Progenitor cell of endocrine pancreas (in vitro differentiated cells): ENCODE measurements around the gene CCDC50. TPM values are rescaled to one million over a fixed set of nuclear protein-coding genes. Genes with fewer than 3 reads are reported as not detected.

Source experiments
- DNase-seq: peaks from one replicate; pipeline ENCODE4 v3.0.0; 2021; ENCODE audit warnings: low spot score; ENCODE audit not compliant: unreplicated experiment
- H3K27ac Mint-ChIP-seq: 2 replicates; pipeline ENCODE4 v1.8.0; 2021; ENCODE audit warnings: mild to moderate bottlenecking, moderate library complexity, mixed read lengths
- H3K27me3 Mint-ChIP-seq: 2 replicates; pipeline ENCODE4 v1.8.0; 2021; ENCODE audit warnings: mixed read lengths
- H3K36me3 Mint-ChIP-seq: 2 replicates; pipeline ENCODE4 v1.8.0; 2022; ENCODE audit warnings: mixed read lengths; ENCODE audit not compliant: insufficient read depth
- H3K4me1 Mint-ChIP-seq: 2 replicates; pipeline ENCODE4 v1.8.0; 2021; ENCODE audit warnings: low read depth, mixed read lengths
- H3K4me3 Mint-ChIP-seq: 2 replicates; pipeline ENCODE4 v1.8.0; 2021; ENCODE audit warnings: low read depth, mild to moderate bottlenecking, moderate library complexity, mixed read lengths
- H3K9me3 Mint-ChIP-seq: 2 replicates; pipeline ENCODE4 v1.8.0; 2021; ENCODE audit warnings: low read depth, mixed read lengths
- CTCF ChIP-seq: fragments of 200-600 bp; sonication (generic); IDR thresholded peaks from one replicate; pipeline ENCODE4 v1.5.0; 2021; ENCODE audit warnings: antibody characterized with exemption, mild to moderate bottlenecking; ENCODE audit not compliant: unreplicated experiment
- total RNA-seq: library from RNA; stranded (reverse); gene quantifications from 2 replicates; pipeline ENCODE4 v1.2.1, GENCODE V29; 2021

The CCDC50 gene
- total RNA-seq, 1 donor from 2014 or later: 66.3 TPM

DNA sequence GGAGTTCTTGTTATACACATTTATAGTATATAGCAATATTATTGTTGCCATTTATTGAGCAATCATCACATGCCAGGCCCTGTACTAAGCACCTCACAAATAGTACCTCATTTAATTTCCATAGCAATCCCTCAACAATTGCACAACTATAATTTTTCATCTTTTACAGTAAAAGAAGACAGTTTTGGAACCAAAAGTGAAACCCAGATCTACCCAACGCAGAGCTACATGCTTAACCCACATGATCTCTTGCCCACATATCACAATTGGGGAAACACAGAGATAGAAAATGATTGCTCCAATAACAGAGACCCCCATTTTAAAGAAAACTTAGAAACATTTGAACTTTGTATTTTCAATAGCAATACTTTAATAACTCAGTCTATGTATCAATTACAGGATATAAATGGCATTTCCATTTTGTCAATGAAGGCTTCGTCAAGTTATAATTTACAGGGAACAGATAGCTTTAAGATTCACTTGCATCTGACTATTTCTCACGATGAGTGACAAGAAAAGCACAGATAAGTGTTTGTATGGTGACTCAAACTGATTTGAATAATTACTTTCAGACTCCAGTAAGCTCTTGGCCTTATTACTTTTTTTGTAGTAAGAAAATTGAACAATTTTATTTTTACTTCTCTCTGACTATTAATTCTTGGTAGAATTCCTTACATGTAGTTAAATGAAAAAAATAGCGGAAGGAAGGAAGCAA, 38.7 kb upstream of the CCDC50 start:
- Mint-ChIP-seq H3K27ac (no peak overlapping the region), H3K4me1 (peaks cover 5% of the 10 kb centered on the region), H3K9me3 (peaks cover 2% of the 10 kb centered on the region), H3K36me3 (no peaks in the 10 kb centered on the region), H3K4me3 (no peak overlapping the region), H3K27me3 (no peaks in the 10 kb centered on the region)
- DNase-seq: no peak
- no peak for TF ChIP-seq CTCF

DNA sequence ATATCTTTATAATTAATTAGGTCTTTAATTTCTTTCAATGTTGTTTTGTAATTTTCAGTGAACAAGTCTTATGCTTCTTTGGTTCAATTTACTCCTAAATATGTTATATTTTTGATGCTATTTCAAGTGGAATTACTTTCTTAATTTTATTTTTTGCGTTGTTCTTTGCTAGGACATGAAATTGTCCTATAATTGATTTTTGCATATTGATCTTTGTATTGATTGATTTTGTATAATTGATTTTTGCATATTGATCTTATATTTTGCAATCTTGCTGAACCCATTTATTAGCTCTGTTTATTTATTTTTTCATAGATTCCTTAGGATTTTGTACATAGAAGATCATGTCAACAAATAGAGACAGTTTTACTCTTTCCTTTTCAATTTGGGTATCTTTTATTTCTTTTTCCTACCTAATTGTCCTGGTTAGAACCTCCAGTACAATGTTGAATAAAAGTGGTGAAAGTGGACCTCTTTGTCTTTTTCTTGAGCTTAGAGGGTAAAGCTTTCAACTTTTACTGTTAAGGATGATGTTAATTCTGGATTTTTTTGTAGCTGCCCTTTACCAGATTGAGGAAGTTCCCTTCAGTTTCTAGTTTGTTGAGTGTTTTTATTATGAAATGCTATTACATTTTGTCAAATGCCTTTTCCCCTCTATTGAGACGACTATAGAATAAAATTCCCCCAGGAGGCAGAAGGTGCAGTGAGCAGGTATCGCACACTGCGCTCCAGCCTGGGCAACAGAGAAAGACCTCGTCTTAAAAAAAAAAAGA, 36.8 kb upstream of the CCDC50 start:
- Mint-ChIP-seq H3K4me3 (no peak overlapping the region), H3K27me3 (no peaks in the 10 kb centered on the region), H3K4me1 (no peaks in the 10 kb centered on the region), H3K36me3 (no peaks in the 10 kb centered on the region), H3K27ac (no peak overlapping the region), H3K9me3 (no peaks in the 10 kb centered on the region)
- TF ChIP-seq CTCF: no peak
- DNase-seq: no peak

GRCh38 chr3:191294291-191294690, 34.9 kb upstream of the CCDC50 start:
- no peak for TF ChIP-seq CTCF
- Mint-ChIP-seq H3K4me3 (no peak overlapping the region), H3K27ac (no peak overlapping the region), H3K4me1 (peaks cover 2% of the 10 kb centered on the region), H3K27me3 (no peaks in the 10 kb centered on the region), H3K36me3 (no peaks in the 10 kb centered on the region), H3K9me3 (no peaks in the 10 kb centered on the region)
- no peak for DNase-seq

DNA sequence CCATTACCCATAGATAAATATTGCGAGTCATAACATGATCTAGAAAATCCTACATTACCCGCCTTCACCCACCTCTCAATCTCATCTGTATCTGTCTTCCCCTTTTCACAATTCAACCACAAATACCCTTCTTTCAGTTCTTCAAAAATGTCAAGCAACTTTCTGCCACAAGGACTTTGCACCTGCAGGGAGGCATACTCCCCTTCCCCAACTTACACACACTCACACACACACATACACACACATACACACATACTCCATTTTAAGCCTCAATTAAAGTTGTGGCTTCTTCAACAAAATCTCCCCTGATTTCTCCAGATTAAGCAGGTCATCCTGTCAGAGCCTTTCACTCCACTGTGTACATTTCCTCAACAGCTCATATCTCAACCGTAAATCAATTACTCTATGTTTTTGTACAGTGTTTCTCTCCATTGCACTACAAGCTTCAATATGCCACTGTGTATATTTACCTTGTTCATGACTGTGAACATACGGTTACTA, 33.1 kb upstream of the CCDC50 start:
- H3K27ac Mint-ChIP-seq: no peak overlapping the region
- no peak for TF ChIP-seq CTCF
- DNase-seq: no peak
- H3K27me3 Mint-ChIP-seq: no peaks in the 10 kb centered on the region
- H3K4me1 Mint-ChIP-seq: peaks cover 2% of the 10 kb centered on the region
- H3K4me3 Mint-ChIP-seq: no peak overlapping the region
- no peaks in the 10 kb centered on the region for H3K9me3 Mint-ChIP-seq
- H3K36me3 Mint-ChIP-seq: no peaks in the 10 kb centered on the region

GRCh38 chr3:191298846-191299245, 30.3 kb upstream of the CCDC50 start:
- Mint-ChIP-seq H3K4me3 (no peak overlapping the region), H3K36me3 (no peaks in the 10 kb centered on the region), H3K27ac (no peak overlapping the region), H3K27me3 (no peaks in the 10 kb centered on the region), H3K4me1 (peaks cover 12% of the 10 kb centered on the region), H3K9me3 (no peaks in the 10 kb centered on the region)
- DNase-seq: no peak
- TF ChIP-seq CTCF: no peak
